T-helper 9 cell (primary cell): ENCODE data around the gene SHPK.
A peak's percentile ranks its signal among the peaks of the same experiment; 100 is the strongest.

ENCODE experiments used
- DNase-seq: peaks from one replicate; pipeline ENCODE4 v3.0.0-alpha.2; 2020
- total RNA-seq, 2 donors: gene quantifications; one replicate each; lab custom pipeline; 2026; lab: John Stamatoyannopoulos, UW

The SHPK gene, protein sequence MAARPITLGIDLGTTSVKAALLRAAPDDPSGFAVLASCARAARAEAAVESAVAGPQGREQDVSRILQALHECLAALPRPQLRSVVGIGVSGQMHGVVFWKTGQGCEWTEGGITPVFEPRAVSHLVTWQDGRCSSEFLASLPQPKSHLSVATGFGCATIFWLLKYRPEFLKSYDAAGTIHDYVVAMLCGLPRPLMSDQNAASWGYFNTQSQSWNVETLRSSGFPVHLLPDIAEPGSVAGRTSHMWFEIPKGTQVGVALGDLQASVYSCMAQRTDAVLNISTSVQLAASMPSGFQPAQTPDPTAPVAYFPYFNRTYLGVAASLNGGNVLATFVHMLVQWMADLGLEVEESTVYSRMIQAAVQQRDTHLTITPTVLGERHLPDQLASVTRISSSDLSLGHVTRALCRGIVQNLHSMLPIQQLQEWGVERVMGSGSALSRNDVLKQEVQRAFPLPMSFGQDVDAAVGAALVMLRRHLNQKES
- 1.9 to 2.1 reads per million in 2 donors for total RNA-seq

GRCh38 chr17:3636154-3636907 lies at the start of gene SHPK, which contains the start of gene CTNS:
TSS of gene SHPK (minus strand) at chr17:3636250. CDS start at chr17:3636219, 31 bp downstream.
TSS of gene CTNS (plus strand) at chr17:3636760. CDS start at chr17:3640207, 3,447 bp downstream.
- peak; percentile 92 for DNase-seq

DNA sequence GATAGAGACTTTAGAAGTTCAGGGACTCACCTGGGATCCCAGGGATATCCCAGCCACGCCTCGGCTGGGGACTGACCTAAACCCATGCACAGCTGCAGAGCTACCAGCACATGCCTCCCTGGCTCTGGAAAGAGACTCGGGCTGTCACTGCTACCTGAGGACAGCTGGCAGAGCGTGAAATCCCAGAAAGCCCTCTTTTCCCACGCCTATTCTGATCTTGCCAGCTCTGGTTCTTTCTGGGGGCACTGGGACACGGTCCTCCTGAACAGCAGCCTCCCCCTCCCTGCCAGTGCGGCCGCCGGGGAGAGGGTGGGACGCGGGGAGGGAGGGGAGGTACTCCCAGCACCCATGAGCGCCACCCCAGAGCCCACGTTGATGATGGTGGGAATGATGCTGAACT lies 49.1 kb upstream of the SHPK start:
- DNase-seq: no peak

GRCh38 chr17:3683054-3683511 lies 47.0 kb upstream of the SHPK start:
- DNase-seq: peak; percentile 46

- no peak for DNase-seq
Observed at GRCh38 chr17:3682033-3682432, 46.0 kb upstream of the SHPK start.

GRCh38 chr17:3681565-3681964 lies 45.5 kb upstream of the SHPK start:
- DNase-seq: no peak

GRCh38 chr17:3681057-3681456 lies 45.0 kb upstream of the SHPK start:
- no peak for DNase-seq

DNA sequence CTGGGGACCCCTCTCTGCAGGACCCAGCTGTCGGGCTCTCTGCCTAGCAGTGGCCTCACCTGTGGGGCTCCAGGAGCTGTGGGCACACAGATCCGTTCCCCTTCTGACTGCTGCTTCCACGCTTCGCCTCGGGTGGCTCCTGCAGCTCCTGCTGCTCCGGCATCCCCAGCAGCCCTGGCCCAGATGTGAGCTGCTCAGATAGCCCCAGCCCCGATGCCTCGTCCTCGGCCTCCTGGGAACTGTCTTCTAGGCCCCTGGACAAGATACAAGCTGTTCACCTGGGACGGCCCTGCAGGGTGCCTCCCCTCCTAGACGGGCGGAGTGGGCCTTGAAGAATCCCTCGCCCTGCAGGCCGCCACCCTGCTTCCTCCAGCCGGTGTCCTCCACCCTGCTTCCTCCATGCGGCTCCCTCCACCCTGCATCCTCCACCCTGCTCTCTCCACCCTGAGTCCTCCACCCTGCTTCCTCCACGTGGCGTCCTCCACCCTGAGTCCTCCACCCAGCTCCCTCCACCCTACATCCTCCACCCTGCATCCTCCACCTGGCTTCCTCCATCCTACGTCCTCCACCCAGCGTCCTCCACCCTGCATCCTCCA lies 43.6 kb upstream of the SHPK start:
- DNase-seq: no peak

GRCh38 chr17:3678821-3679530 lies 42.9 kb upstream of the SHPK start:
- no peak for DNase-seq

GRCh38 chr17:3678095-3678820 lies 42.2 kb upstream of the SHPK start:
- DNase-seq: no peak

DNA sequence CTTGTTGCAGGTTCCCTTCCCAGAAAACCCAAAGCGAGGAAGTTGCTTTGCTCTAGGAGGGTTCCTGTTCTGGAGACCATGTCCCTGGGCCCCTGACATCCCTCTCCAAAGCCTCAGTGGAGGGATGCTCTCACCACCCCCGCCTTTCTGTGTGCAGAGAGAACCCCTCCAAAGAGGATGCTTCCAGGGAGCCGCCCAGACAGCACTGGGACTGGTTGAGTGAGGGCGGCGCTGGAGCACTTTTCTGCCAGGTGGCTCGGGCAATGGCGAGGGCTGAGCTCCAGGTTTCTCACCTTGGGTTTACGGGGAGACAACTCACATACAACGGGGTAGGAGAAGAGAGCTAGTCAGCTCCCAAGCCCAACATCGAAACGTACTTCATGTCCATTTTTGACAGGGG lies 39.8 kb upstream of the SHPK start:
- no peak for DNase-seq

GRCh38 chr17:3672571-3672970 lies 36.5 kb upstream of the SHPK start:
- no peak for DNase-seq

GRCh38 chr17:3669548-3669947 lies 33.5 kb upstream of the SHPK start:
- DNase-seq: no peak

DNA sequence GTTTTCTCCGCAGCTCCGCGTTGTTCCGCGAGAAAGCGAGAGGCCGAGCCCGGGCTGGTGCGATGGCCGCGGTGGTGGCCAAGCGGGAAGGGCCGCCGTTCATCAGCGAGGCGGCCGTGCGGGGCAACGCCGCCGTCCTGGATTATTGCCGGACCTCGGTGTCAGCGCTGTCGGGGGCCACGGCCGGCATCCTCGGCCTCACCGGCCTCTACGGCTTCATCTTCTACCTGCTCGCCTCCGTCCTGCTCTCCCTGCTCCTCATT lies 33.0 kb upstream of the SHPK start:
- no peak for DNase-seq

GRCh38 chr17:3668279-3669084 lies 32.4 kb upstream of the SHPK start, which contains the start of the genes EMC6 and TAX1BP3:
TSS of gene EMC6 (plus strand) at chr17:3668812. CDS start at chr17:3669147, 335 bp downstream.
TSS of gene TAX1BP3 (minus strand) at chr17:3668578. CDS start at chr17:3668526, 52 bp downstream.
- DNase-seq: peak; percentile 98

- DNase-seq: no peak
Observed at GRCh38 chr17:3667366-3668278, 31.6 kb upstream of the SHPK start.

DNA sequence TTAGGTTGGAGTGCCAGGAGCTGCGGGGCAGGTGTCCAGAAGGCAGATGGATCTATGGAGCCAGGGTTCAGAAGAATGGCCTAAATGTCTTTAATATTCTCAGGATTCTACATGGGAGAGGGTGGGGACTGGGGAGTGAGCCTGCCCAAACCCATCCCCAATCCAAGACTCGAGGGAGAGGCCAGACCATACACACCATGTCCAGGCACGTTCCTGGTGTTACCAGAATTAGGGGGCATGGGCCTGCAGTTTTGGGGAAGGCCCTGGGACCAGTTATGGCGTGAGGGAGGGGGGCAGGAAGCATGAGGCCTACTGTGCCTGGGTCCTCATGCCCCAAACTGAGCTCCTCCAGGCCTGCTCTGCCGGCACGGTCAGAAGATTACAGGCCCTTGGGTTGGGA lies 30.5 kb upstream of the SHPK start:
- DNase-seq: no peak

- no peak for DNase-seq
Observed at GRCh38 chr17:3665834-3666233, 29.8 kb upstream of the SHPK start.

DNA sequence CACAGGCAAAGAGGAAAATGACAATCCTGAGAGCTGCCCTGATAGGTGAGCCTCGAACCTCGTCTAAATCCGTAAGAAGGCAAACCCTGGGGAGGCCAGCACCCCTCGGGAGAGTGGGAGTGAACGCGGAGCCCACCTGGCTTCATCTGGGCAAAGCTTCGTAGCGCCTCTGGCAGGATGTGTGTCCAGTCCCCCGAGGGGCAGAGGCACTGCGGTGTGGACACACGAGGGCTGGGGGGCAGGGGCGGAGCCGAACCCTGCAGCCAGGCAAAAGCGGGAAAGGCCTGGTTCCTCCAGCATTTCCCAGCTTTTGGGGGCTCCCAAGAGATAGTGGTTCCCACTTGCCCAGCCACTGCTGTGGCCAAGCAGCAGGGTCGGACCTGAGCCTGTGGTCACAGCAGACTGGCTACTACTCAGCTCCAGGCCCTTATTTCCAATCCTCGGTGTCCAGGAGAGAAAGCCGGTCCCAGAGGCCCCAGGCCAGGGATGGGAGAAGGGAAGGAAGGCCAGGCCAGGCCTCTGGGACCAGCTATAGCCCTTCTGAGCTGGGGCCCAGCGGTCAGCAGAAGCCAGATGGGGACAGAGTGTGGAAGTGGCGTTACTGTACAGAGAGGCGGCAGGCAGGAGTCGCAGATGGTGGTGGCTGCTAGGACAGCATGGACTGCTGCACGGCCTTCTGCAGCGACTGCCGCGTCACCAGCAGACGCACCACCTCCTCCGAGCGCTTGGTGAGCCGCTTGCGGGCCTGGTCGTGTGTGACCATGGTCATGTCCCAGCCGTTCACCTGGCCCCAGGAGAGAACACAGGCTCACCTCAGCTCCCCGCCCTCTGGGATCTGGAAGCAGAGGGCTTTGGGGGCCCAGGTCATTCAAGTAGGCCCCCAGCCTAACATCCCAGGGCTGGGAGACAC lies 27.3 kb upstream of the SHPK start:
- no peak for DNase-seq
